Measurements from ENCODE around the gene PHACTR3. TPM values are rescaled to one million over a fixed set of nuclear protein-coding genes. Genes with fewer than 3 reads are reported as not detected.

PHACTR3 gene
- total and polyA plus RNA-seq, 2 of the 8 experiments (the other 6 are each of a cell fraction or from before 2014, with no cell fraction given) = 0.05 to 0.13 TPM

DNA sequence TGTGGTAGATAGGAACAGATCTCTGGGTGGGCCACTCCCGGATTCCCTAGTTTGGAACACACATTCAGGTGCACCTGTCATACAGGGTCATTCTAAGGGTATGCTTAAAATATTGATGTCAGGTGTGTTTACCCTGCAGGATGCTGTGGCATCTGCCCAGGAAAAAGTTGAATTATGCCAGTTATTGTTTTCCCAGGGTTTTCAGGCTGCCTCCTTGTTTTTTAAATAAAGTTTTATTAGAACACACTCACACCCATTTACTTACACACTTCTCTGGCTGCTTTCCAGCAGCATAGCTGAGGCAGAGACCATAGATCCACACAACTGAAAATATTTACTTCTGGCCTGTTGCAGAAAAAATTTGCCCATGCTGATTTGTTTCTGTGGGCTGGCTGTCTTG is 76.5 kb downstream of the PHACTR3 start:
- Histone ChIP-seq H3K79me2 (ENCODE audit: control insufficient read depth in 1 of 2, insufficient read depth in 2 of 2, low read length in 2 of 2) (no peaks in the 10 kb centered on the region), H2BK20ac (ENCODE audit: low read length) (no peak overlapping the region), H2BK15ac (ENCODE audit: low read length) (no peak overlapping the region), H3K18ac (ENCODE audit: extremely low read depth, low read length) (no peak overlapping the region), H2AK5ac (ENCODE audit: low read depth, low read length) (no peak overlapping the region), H3K14ac (ENCODE audit: insufficient read length) (no peak overlapping the region), H4K5ac (ENCODE audit: insufficient read length, low read depth, low read length) (no peak overlapping the region), H3K4me3 (ENCODE audit: extremely low read depth in 1 of 4, insufficient read depth in 2 of 4, low read depth in 3 of 4, low read length in 4 of 4) (no peak overlapping the region), H4K91ac (replicated peaks; ENCODE audit: insufficient read length, low read length) (no peak overlapping the region), H3K23me2 (ENCODE audit: low read depth, low read length) (no peaks in the 10 kb centered on the region), H3K56ac (replicated peaks; ENCODE audit: insufficient read length, low read depth, low read length) (no peak overlapping the region), H3K27ac (ENCODE audit: low read depth, low read length) (no peak overlapping the region), H3K27me3 (replicated peaks in 1 of 4; ENCODE audit: control insufficient read depth in 3 of 4, extremely low read depth in 1 of 4, insufficient read depth in 3 of 4, low read length in 3 of 4) (no peaks in the 10 kb centered on the region), H3K4me2 (ENCODE audit: insufficient read depth in 1 of 2, low read depth in 2 of 2, low read length in 2 of 2) (no peak overlapping the region), H3K36me3 (ENCODE audit: control insufficient read depth in 2 of 4, insufficient read depth in 4 of 4, low read length in 3 of 4) (no peaks in the 10 kb centered on the region), H3K4me1 (replicated peaks in 1 of 4; ENCODE audit: control insufficient read depth in 3 of 4, insufficient read depth in 4 of 4, low read length in 3 of 4) (no peaks in the 10 kb centered on the region), H3K9me3 (ENCODE audit: insufficient read depth in 2 of 2, low read depth in 1 of 2, low read length in 1 of 2) (peaks cover 83 to 98% of the 10 kb centered on the region in 2 experiments), H3K79me1 (ENCODE audit: low read depth, low read length) (no peaks in the 10 kb centered on the region), H4K20me1 (replicated peaks in 1 of 2; ENCODE audit: control insufficient read depth in 1 of 2, insufficient read depth in 2 of 2, low read length in 2 of 2) (no peaks in the 10 kb centered on the region), H2AFZ (ENCODE audit: low read length) (no peak overlapping the region), H2BK5ac (ENCODE audit: low read depth, low read length) (no peak overlapping the region), H2BK120ac (replicated peaks; ENCODE audit: low read depth, low read length) (no peak overlapping the region), H3K23ac (ENCODE audit: insufficient read length) (no peak overlapping the region), H4K8ac (ENCODE audit: extremely low read depth, insufficient read depth, low read length) (no peak overlapping the region), H3K4ac (replicated peaks; ENCODE audit: insufficient read length, low read depth, low read length) (no peak overlapping the region), H3K9ac (replicated peaks in 1 of 4; ENCODE audit: extremely low read depth in 1 of 4, low read depth in 3 of 4, low read length in 3 of 4) (no peak overlapping the region), H2BK12ac (ENCODE audit: low read depth, low read length) (no peak overlapping the region)
- POLR2A ChIA-PET (ENCODE audit: partially characterized antibody) = no interaction called here
- no peak for TF ChIP-seq EP300 (IDR thresholded peaks at IDR 0.05; ENCODE audit: borderline replicate concordance in 1 of 2, low read depth in 2 of 2, low read length in 2 of 2)
- TF ChIP-seq, protein P1, sequence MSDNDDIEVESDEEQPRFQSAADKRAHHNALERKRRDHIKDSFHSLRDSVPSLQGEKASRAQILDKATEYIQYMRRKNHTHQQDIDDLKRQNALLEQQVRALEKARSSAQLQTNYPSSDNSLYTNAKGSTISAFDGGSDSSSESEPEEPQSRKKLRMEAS (IDR thresholded peaks at IDR 0.05) = no peak
- no peak for TF ChIP-seq CBX5 (IDR thresholded peaks at IDR 0.05; ENCODE audit: low read depth, low read length)
- no peak for TF ChIP-seq POU5F1 (IDR thresholded peaks at IDR 0.05; ENCODE audit: low read depth, low read length)
- no peak for TF ChIP-seq YY1 (IDR thresholded peaks at IDR 0.05; ENCODE audit: low read depth, low read length)
- 88% methylated on average over 1 of the region's 1 CpG; no CpG with 5 or more reads in 1 of the 2 experiments for WGBS, 2 experiments (ENCODE audit: extremely low coverage in 1 of 2, insufficient coverage in 1 of 2, insufficient read length in 1 of 2, insufficient replicate concordance in 2 of 2, low coverage in 1 of 2, low lambda C conversion rate in 2 of 2, missing lambda C conversion rate in 1 of 2)
- DNase-seq (ENCODE audit: low read depth in 1 of 2, low spot score in 2 of 2) = no peak
- CTCF ChIA-PET (ENCODE audit: partially characterized antibody) = interaction anchor here (0.7 kb wide), 1 partner anchor 44 kb away, joined by 3 read pairs; no protein-coding TSS in a partner anchor
- no peak for FAIRE-seq
